ENCODE results near the gene FCRLB.
"Not testable (repeated sequence)": the region's sequence is repeated elsewhere in the genome, so short reads cannot be mapped to it uniquely, and the experiment has no call there.

The FCRLB gene

GRCh38 chr1:161688946-161689345, 32.4 kb upstream of the FCRLB start:
- no peak for DNase-seq (ENCODE audit: extremely low read depth, low read depth)
- H3K4me3 ChIP-seq (replicated peaks; ENCODE audit: low read depth, low read length), result no peak overlapping the region
- TF ChIP-seq CTCF (IDR thresholded peaks at IDR 0.05; ENCODE audit: low read depth, low read length, missing control alignments), result no peak

GRCh38 chr1:161691846-161692245, 29.5 kb upstream of the FCRLB start:
- no peak for DNase-seq (ENCODE audit: extremely low read depth, low read depth)
- no peak overlapping the region for H3K4me3 ChIP-seq (replicated peaks; ENCODE audit: low read depth, low read length)
- TF ChIP-seq CTCF (IDR thresholded peaks at IDR 0.05; ENCODE audit: low read depth, low read length, missing control alignments), result no peak

- not testable (repeated sequence) for H3K4me3 ChIP-seq (replicated peaks; ENCODE audit: low read depth, low read length); DNase-seq (ENCODE audit: extremely low read depth, low read depth)
Measured at GRCh38 chr1:161693020-161693712, 28.2 kb upstream of the FCRLB start.

GRCh38 chr1:161698302-161698701, 23.0 kb upstream of the FCRLB start:
- DNase-seq (ENCODE audit: extremely low read depth, low read depth); H3K4me3 ChIP-seq (replicated peaks; ENCODE audit: low read depth, low read length): not testable (repeated sequence)

- no peak for TF ChIP-seq CTCF (IDR thresholded peaks at IDR 0.05; ENCODE audit: low read depth, low read length, missing control alignments)
- no peak for DNase-seq (ENCODE audit: extremely low read depth, low read depth)
- no peak overlapping the region for H3K4me3 ChIP-seq (replicated peaks; ENCODE audit: low read depth, low read length)
Measured at GRCh38 chr1:161702250-161702649, 19.1 kb upstream of the FCRLB start.

- no peak for DNase-seq (ENCODE audit: extremely low read depth, low read depth)
- H3K4me3 ChIP-seq (replicated peaks; ENCODE audit: low read depth, low read length), result no peak overlapping the region
- no peak for TF ChIP-seq CTCF (IDR thresholded peaks at IDR 0.05; ENCODE audit: low read depth, low read length, missing control alignments)
Measured at GRCh38 chr1:161705537-161705936, 15.8 kb upstream of the FCRLB start.

GRCh38 chr1:161706113-161706481, 15.2 kb upstream of the FCRLB start:
- no peak for TF ChIP-seq CTCF (IDR thresholded peaks at IDR 0.05; ENCODE audit: low read depth, low read length, missing control alignments)
- DNase-seq (ENCODE audit: extremely low read depth, low read depth), result no peak
- no peak overlapping the region for H3K4me3 ChIP-seq (replicated peaks; ENCODE audit: low read depth, low read length)

Data from HFF-Myc (cell line).